Measurements from ENCODE around the gene TMTC2. TPM values are rescaled to one million over a fixed set of nuclear protein-coding genes. Genes with fewer than 3 reads are reported as not detected.
"Not testable (repeated sequence)": the region's sequence is repeated elsewhere in the genome, so short reads cannot be mapped to it uniquely, and the experiment has no call there.

TMTC2 gene
- total RNA-seq, 1 donor = 7.2 TPM

DNA sequence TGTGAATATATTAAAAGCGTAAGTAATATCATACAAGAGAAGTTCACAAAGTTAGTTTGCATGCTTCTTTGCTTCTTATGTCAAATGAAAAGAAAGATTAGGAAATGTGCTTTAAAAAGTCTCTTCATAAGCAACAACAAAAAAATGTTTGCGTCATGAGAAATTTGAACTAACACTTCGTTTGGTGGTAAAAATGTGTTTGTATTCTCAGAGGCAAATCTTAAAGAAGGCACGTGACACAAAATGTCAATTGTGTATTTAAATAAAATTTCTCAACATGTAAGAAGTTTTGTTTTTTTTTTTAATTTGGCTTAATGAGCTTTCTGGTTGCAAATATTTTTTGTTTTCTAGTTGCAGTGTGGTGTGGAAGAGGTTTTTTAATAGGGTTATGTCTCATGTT, 93.8 kb downstream of the TMTC2 start:
- Histone ChIP-seq H3K4me1 (ENCODE audit: insufficient read depth, low read length) (peaks cover 9% of the 10 kb centered on the region), H3K27me3 (ENCODE audit: insufficient read depth, low read length) (no peaks in the 10 kb centered on the region), H3K9me3 (ENCODE audit: low read depth, low read length) (no peaks in the 10 kb centered on the region), H3K4me3 (ENCODE audit: low read length) (no peak overlapping the region)

DNA sequence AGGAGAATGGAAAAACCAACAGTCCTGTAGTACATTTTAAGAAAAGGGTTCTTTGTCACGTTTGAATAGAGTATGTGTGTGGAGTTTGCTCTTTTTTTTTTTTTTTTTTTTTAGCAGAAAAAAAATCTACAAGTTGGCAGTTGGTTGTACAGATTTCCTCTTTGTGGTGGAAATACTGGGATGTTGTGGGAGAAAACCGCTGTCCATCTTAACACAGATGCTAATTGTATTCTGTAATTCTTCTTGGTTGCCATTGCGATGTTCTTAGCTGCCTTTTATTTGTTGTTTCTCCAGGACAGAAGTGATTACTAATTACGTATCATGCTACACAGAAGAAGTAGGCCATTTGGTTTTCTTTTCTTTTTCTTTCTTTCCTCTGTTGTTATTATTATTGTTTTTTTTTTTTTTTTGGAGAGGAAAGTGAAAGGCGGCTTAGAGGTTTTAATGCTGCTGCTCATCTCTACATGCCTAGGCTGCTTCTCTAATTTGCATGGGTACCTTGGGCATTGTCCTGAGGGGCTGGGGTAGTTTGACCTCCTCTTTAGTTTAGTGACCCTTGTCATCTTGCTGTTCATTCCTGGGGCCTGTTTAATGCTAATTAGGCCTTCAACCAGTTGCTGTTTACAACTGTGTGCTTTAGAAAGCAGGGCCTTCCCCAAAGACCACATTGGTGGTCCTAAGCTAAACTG, 94.7 kb downstream of the TMTC2 start:
- Histone ChIP-seq H3K9me3 (ENCODE audit: low read depth, low read length) (no peaks in the 10 kb centered on the region), H3K4me1 (ENCODE audit: insufficient read depth, low read length) (peaks cover 12% of the 10 kb centered on the region), H3K4me3 (ENCODE audit: low read length) (no peak overlapping the region), H3K27me3 (ENCODE audit: insufficient read depth, low read length) (no peaks in the 10 kb centered on the region)

DNA sequence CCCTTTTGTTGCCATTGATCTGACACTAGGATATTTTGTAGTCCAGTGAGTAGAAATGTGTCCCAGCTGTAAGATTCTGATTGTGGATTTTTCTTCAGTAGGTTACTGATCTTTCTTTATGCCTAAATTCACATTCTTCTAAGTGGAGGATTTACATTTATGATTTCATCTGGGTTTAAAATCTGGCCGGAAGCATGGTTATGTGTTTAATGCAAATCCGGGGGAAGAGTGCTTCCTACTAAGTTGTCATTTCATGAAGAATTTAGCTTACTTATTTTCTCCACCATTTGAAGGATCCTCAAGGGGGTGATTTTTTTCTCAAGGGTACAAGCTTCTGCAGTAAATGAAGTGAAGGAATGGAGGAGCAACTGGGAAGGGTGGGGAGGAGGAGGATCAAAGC, 96.7 kb downstream of the TMTC2 start:
- H3K27me3 ChIP-seq (ENCODE audit: insufficient read depth, low read length) = no peaks in the 10 kb centered on the region
- H3K4me1 ChIP-seq (ENCODE audit: insufficient read depth, low read length) = peaks cover 12% of the 10 kb centered on the region
- H3K4me3 ChIP-seq (ENCODE audit: low read length) = no peak overlapping the region
- no peaks in the 10 kb centered on the region for H3K9me3 ChIP-seq (ENCODE audit: low read depth, low read length)

DNA sequence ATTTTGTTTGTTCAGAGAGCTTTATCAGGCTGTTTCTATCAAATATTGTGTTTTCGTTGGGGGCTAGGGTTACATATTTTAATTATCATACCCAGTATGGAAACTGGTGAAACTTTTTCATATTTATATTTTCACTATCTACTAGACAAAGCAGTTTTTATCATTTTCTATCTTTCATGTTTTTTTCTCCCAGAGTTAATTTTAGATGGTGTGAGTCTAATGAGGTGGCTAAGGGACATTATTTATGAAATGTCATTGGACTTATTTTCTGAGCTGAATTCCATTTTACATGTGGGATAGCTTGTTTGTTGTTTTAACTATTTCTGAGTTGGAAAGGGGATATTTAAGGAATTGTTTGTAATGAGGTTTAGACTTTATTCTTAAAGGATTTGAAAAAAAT, 100.3 kb downstream of the TMTC2 start:
- H3K27me3 ChIP-seq (ENCODE audit: insufficient read depth, low read length) = no peaks in the 10 kb centered on the region
- H3K4me1 ChIP-seq (ENCODE audit: insufficient read depth, low read length) = peaks cover 12% of the 10 kb centered on the region
- no peak overlapping the region for H3K4me3 ChIP-seq (ENCODE audit: low read length)
- H3K9me3 ChIP-seq (ENCODE audit: low read depth, low read length) = no peaks in the 10 kb centered on the region

DNA sequence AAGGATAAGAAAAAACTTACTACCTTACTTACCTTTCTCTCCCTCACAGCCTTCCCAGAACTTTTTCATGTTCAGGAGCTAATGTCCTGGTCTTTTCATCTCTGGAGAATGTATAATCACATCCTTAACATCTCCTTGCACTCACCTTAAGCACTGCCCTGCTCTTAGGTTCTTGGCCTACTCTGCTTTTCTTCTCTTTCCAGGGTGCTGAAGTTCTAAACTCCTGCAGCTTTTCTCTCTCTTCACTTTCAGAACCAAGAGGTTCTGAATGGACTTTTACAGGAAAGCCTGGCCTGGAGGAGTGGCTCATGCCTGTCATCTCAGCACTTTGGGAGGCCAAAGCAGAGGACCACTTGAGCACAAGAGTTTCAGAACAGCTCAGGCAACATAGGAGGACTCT, 101.9 kb downstream of the TMTC2 start:
- Histone ChIP-seq H3K4me1 (ENCODE audit: insufficient read depth, low read length) (peaks cover 12% of the 10 kb centered on the region), H3K27me3 (ENCODE audit: insufficient read depth, low read length) (no peaks in the 10 kb centered on the region), H3K4me3 (ENCODE audit: low read length) (no peak overlapping the region), H3K9me3 (ENCODE audit: low read depth, low read length) (no peaks in the 10 kb centered on the region)

DNA sequence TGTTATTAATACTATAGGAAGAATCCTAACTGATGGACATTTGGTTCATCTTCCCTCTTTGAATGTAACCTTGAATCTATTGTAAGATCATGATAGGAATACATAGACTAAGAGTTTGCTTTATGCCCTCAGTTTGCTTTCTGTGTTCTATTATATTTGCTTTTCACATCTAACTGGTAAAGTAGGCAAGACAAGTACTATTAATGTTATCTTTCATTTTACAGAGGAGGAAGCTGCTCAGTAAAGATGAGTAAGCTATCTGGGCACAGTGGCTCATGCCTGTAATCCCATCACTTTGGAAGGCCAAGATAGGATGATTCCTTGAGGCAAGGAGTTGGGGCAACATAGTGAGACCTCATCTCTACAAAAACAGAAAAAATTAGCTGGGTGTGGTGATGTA, 103.0 kb downstream of the TMTC2 start:
- Histone ChIP-seq H3K27me3 (ENCODE audit: insufficient read depth, low read length) (no peaks in the 10 kb centered on the region), H3K4me3 (ENCODE audit: low read length) (no peak overlapping the region), H3K4me1 (ENCODE audit: insufficient read depth, low read length) (peaks cover 6% of the 10 kb centered on the region), H3K9me3 (ENCODE audit: low read depth, low read length) (no peaks in the 10 kb centered on the region)

DNA sequence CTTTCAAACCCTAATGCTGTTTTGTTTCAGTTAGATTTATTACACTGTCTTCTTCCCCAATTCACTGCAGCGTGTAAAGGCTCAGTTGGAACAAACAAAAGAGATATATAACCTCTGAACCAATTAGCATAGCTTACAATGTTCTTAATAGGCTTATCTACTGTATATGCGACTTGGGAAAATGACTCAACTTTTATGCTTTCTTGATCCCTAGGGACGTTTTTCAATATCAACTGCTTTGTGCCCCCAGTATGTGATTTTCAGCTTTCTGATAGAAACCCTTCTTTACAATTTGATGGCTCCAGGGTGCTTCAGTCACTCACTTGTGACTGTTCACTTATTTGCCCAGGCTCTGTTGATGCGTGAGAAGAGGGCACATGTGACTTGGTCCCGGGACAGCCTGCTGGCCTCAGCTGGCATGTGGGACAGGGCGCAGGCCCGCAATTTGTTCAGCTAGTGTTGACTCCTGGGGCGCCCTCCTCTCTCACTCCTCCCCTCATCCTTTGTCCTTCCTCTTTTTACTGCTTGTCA, 107.1 kb downstream of the TMTC2 start:
- H3K4me3 ChIP-seq (ENCODE audit: low read length) = no peak overlapping the region
- no peaks in the 10 kb centered on the region for H3K4me1 ChIP-seq (ENCODE audit: insufficient read depth, low read length)
- H3K27me3 ChIP-seq (ENCODE audit: insufficient read depth, low read length) = no peaks in the 10 kb centered on the region
- no peaks in the 10 kb centered on the region for H3K9me3 ChIP-seq (ENCODE audit: low read depth, low read length)

DNA sequence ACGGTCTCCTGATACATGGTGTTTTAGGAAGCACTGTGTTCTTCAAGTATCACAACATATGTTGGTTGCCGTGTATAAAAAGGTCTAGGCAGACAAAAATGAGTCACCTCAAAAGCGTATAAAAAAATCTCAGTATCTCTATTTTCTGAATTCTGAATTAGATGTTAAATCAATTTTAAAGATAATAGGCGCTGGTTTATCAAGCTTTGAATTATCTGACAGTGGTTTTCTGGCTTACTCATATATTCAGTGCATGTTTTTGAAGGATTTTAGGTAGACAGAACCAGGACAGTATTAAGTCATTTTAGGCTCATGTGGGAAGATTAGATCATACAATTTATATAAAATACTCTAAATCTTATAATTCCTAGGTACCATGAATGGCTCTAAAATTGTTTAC, 110.8 kb downstream of the TMTC2 start:
- H3K27me3 ChIP-seq (ENCODE audit: insufficient read depth, low read length) = no peaks in the 10 kb centered on the region
- no peaks in the 10 kb centered on the region for H3K4me1 ChIP-seq (ENCODE audit: insufficient read depth, low read length)
- H3K9me3 ChIP-seq (ENCODE audit: low read depth, low read length) = no peaks in the 10 kb centered on the region
- H3K4me3 ChIP-seq (ENCODE audit: low read length) = no peak overlapping the region

DNA sequence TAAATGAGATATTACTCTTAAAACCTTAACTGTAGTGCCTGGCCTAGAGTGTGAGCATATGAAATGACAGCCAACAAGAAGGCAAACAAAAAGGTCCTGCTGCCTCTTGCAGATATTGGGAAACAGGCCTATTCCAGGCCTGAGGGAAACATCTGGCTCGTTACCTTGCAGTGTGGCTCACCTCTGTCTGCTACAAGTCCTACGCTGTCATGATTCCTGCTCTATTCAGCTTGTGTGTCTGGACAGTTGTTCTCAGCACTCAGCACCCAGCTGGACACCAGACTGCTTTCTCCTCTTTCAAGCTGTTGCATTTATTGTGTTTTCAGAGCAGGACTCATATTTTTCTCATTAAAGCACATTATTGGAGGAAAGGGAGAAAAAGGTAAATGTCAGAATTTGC, 113.5 kb downstream of the TMTC2 start:
- H3K4me1 ChIP-seq (ENCODE audit: insufficient read depth, low read length) = no peaks in the 10 kb centered on the region
- H3K27me3 ChIP-seq (ENCODE audit: insufficient read depth, low read length) = no peaks in the 10 kb centered on the region
- H3K9me3 ChIP-seq (ENCODE audit: low read depth, low read length) = no peaks in the 10 kb centered on the region
- H3K4me3 ChIP-seq (ENCODE audit: low read length) = no peak overlapping the region

DNA sequence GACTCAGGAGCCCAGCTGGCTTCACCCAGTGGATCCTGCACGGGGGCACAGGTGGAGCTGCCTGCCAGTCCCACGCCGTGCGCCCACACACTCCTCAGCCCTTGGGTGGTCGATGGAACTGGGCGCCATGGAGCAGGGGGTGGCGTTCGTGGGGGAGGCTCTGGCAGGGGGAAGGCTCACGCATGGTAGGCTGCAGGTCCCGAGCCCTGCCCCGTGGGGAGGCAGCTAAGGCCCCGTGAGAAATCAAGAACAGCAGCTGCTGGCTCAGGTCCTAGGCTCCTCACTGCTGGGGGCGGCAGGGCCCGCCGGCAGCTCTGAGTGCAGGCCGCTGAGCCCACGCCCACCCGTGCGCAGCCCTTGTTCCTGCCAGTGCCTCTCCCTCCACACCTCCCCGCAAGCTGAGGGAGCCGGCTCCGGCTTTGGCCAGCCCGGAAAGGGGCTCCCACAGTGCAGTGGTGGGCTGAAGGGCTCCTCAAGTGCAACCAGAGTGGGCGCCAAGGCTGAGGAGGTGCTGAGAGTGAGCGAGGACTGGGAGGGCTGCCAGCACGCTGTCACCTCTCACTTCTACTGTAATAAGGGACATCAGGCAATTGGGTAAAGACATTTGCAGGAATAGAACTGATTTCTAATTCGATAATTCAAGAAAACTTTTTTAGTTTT, 115.4 kb downstream of the TMTC2 start:
- Histone ChIP-seq H3K9me3 (ENCODE audit: low read depth, low read length) (no peaks in the 10 kb centered on the region), H3K4me1 (ENCODE audit: insufficient read depth, low read length) (no peaks in the 10 kb centered on the region), H3K27me3 (ENCODE audit: insufficient read depth, low read length) (no peaks in the 10 kb centered on the region), H3K4me3 (ENCODE audit: low read length) (no peak overlapping the region)

DNA sequence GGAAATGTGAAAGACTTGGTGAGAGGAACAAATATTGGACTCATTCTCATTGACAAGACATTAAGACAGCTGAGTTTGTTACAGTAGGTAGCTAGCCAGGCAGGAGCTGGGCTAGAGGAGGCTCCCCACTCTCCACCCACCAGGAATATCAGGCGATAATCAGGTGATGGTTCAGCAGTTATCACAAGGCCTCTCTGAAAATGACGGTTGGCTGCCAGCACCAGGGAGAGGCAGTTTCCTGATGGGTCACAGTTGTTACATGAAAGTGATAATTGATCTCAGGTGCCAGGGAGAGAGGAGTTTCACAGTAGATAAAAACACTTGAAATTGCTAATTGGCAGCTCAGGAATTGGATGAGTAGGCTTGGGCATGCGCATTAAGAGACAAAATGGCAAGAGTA, 116.5 kb downstream of the TMTC2 start:
- no peaks in the 10 kb centered on the region for H3K9me3 ChIP-seq (ENCODE audit: low read depth, low read length)
- no peaks in the 10 kb centered on the region for H3K4me1 ChIP-seq (ENCODE audit: insufficient read depth, low read length)
- no peaks in the 10 kb centered on the region for H3K27me3 ChIP-seq (ENCODE audit: insufficient read depth, low read length)
- no peak overlapping the region for H3K4me3 ChIP-seq (ENCODE audit: low read length)

DNA sequence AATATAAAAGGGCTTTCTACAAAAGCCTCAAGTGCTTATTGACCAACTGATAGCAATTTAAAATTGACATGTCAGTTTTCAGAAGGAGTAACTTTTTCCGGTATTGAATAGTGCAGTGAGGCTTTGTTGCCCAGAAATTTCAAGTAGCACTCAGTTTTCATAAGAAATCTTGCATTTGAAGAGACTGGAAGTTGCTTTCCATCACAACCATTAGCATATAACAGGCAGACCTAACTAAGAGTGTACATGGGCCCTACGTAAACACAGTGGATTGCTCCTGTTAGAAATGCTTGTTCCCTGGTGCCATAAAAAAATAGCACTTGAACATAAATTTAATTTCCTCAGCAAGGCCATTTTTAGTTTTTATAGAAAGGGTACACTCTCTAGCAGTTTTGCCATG, 117.9 kb downstream of the TMTC2 start:
- Histone ChIP-seq H3K4me1 (ENCODE audit: insufficient read depth, low read length) (no peaks in the 10 kb centered on the region), H3K27me3 (ENCODE audit: insufficient read depth, low read length) (no peaks in the 10 kb centered on the region), H3K9me3 (ENCODE audit: low read depth, low read length) (no peaks in the 10 kb centered on the region), H3K4me3 (ENCODE audit: low read length) (no peak overlapping the region)

DNA sequence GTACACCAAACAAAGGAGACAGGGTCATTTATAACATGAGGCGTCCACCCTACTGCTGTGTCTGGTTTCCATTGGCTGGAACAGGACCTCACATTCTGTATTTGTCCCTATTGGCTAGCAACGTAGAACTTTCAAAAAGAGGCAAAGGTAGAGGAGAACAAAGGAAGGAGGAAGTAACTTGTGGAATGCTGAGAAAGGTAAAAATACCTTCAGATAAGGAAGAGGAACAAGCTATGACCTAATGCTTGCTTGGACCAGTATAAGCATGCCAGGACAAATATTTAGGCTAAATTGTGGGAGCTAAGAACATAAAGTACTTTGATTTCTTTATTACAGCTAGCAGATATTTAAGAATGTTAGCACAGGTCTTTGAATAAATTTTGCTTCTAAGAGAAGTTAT, 118.3 kb downstream of the TMTC2 start:
- H3K4me1 ChIP-seq (ENCODE audit: insufficient read depth, low read length); H3K9me3 ChIP-seq (ENCODE audit: low read depth, low read length); H3K4me3 ChIP-seq (ENCODE audit: low read length); H3K27me3 ChIP-seq (ENCODE audit: insufficient read depth, low read length): not testable (repeated sequence)

DNA sequence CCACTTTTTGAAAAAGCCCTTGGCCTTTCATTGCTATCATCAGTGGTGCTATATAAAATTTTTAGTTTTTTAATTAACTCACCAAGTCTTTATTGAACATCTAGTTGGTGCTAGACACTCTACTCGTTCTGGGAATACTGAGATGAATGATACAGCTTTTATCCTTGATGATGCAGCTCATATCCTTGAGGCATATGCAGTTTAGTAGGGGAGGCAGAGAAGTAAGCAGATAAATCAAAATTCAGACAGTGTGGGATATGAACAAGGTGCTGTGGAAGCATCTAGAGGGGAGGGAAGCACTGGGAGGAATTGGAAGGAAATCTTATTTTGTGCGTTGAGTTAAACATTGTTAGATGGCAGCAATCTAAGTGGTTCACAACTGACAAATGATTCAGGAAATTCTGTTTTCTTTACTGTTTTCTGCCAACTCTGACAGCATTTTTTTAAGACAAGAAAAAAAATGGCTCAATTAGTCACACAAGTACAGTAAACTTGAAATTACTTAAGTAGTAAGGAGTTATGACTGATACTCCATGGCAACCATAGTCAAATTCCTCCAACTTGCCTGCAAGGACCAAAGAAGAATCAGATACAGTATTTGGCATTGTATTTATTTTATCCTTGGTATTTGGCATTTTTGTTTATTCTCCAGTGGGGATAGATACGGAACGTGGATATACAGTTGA, 119.2 kb downstream of the TMTC2 start:
- Histone ChIP-seq H3K9me3 (ENCODE audit: low read depth, low read length) (no peaks in the 10 kb centered on the region), H3K4me3 (ENCODE audit: low read length) (no peak overlapping the region), H3K4me1 (ENCODE audit: insufficient read depth, low read length) (no peaks in the 10 kb centered on the region), H3K27me3 (ENCODE audit: insufficient read depth, low read length) (no peaks in the 10 kb centered on the region)

DNA sequence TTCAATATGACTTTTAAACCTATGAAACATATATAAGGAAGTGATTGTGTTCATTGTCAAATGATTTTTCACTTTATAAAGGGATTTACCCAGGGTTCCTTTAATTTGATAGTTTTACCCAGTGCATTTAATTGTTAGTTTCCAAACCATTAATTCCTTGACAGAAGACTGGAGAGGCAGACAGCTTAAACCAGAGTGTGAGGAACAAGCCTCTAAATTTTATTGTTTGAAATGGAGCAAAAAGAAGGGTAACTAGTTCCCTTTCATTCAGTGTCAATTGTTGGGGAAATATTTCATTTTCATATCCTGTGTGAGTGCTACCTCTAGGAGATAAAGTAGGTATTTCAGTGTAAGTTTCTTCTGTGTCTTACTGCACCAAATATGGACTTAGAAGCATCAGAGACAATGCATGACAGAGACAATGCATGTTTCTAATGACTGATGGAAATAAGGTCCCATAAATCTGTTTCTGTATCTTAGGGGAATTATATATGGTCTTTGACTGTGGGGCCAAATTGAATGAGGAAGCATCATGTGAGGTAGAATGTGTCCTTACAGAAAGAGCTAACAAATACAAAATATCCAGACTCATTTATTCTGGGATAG, 120.5 kb downstream of the TMTC2 start:
- H3K4me3 ChIP-seq (ENCODE audit: low read length) = no peak overlapping the region
- H3K4me1 ChIP-seq (ENCODE audit: insufficient read depth, low read length) = no peaks in the 10 kb centered on the region
- no peaks in the 10 kb centered on the region for H3K27me3 ChIP-seq (ENCODE audit: insufficient read depth, low read length)
- no peaks in the 10 kb centered on the region for H3K9me3 ChIP-seq (ENCODE audit: low read depth, low read length)
